ENCODE measurements around the gene OR5T1. TPM values are rescaled to one million over a fixed set of nuclear protein-coding genes. Genes with fewer than 3 reads are reported as not detected.

The OR5T1 gene
- polyA plus RNA-seq (2013, experiment 1 of 2), result not detected
- not detected for polyA plus RNA-seq (2013, experiment 2 of 2)

- H4K5ac ChIP-seq (ENCODE audit: low read length), result no peak within 1 kb of the TSS
- no peaks in the 10 kb centered on the region for H3K36me3 ChIP-seq (ENCODE audit: control insufficient read depth, insufficient read depth, low read length)
- no peaks in the 10 kb centered on the region for H3K79me1 ChIP-seq (ENCODE audit: low read length)
- no peak within 1 kb of the TSS for H3K4ac ChIP-seq (ENCODE audit: low read depth, low read length)
- H2BK15ac ChIP-seq (replicated peaks; ENCODE audit: low read depth), result no peak within 1 kb of the TSS
- H2AK5ac ChIP-seq (ENCODE audit: low read length), result no peak within 1 kb of the TSS
- H3K27me3 ChIP-seq (ENCODE audit: insufficient read depth, low read length, poor library complexity), result no peaks in the 10 kb centered on the region
- H2BK5ac ChIP-seq (ENCODE audit: low read length), result no peak within 1 kb of the TSS
- no peaks in the 10 kb centered on the region for H3K4me1 ChIP-seq (ENCODE audit: control insufficient read depth, low read depth, low read length)
- no peak within 1 kb of the TSS for H3K9ac ChIP-seq (ENCODE audit: low read length)
- no peak within 1 kb of the TSS for H3K18ac ChIP-seq (ENCODE audit: low read length)
- no peak within 1 kb of the TSS for H3K4me2 ChIP-seq (ENCODE audit: low read length)
- H4K8ac ChIP-seq (ENCODE audit: low read depth, low read length), result no peak within 1 kb of the TSS
- H3K79me2 ChIP-seq (ENCODE audit: control insufficient read depth, insufficient read depth, low read length), result no peaks in the 10 kb centered on the region
- no peak within 1 kb of the TSS for H3K56ac ChIP-seq (ENCODE audit: low read length)
- H3K4me3 ChIP-seq (ENCODE audit: low read length), result no peak within 1 kb of the TSS
- H3K27ac ChIP-seq (ENCODE audit: low read depth, low read length), result no peak within 1 kb of the TSS
- H2BK120ac ChIP-seq (ENCODE audit: low read depth, low read length), result no peak within 1 kb of the TSS
- no peak within 1 kb of the TSS for H3K23ac ChIP-seq (ENCODE audit: low read length)
- no peak for DNase-seq
Observed at GRCh38 chr11:56273854-56274253, at the start of gene OR5T1. Gene OR5T1 (plus strand): TSS chr11:56274154. CDS start chr11:56275639, 1,485 bp downstream.

DNA sequence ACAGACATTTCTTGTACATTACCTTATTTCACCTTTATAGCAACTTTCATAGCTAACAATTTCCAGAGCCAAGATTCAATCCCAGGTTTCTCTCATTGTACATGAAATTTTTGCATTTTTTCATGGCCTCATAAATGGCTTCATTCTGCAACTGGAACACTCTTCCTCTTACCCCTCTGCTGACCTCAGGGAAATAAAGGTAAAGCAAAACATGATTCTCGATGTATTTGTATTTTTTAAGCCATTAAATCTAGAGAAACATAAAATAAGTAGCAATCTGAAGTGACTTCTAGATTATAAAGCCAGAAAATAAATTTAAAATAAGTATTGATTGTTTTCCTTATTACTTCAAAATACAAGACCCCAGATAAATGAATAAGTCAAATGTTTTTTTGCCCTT lies 39.8 kb upstream of the OR5T1 start, which contains the start of gene OR5T2:
Gene OR5T2, minus strand, starts transcription at position 101 of the 400 bp plus-strand sequence. CDS start 1,193 bp downstream, outside the sequence.
- Histone ChIP-seq H3K79me2 (ENCODE audit: control insufficient read depth, insufficient read depth, low read length) (no peaks in the 10 kb centered on the region), H2BK120ac (ENCODE audit: low read depth, low read length) (no peak within 1 kb of the TSS), H3K56ac (ENCODE audit: low read length) (no peak within 1 kb of the TSS), H3K9ac (ENCODE audit: low read length) (no peak within 1 kb of the TSS), H2BK5ac (ENCODE audit: low read length) (no peak within 1 kb of the TSS), H3K4me1 (ENCODE audit: control insufficient read depth, low read depth, low read length) (no peaks in the 10 kb centered on the region), H4K8ac (ENCODE audit: low read depth, low read length) (no peak within 1 kb of the TSS), H3K18ac (ENCODE audit: low read length) (no peak within 1 kb of the TSS), H3K4ac (ENCODE audit: low read depth, low read length) (no peak within 1 kb of the TSS), H3K4me3 (ENCODE audit: low read length) (no peak within 1 kb of the TSS), H3K79me1 (ENCODE audit: low read length) (no peaks in the 10 kb centered on the region), H2AK5ac (ENCODE audit: low read length) (no peak within 1 kb of the TSS), H3K27ac (ENCODE audit: low read depth, low read length) (no peak within 1 kb of the TSS), H3K27me3 (ENCODE audit: insufficient read depth, low read length, poor library complexity) (no peaks in the 10 kb centered on the region), H3K4me2 (ENCODE audit: low read length) (no peak within 1 kb of the TSS), H3K23ac (ENCODE audit: low read length) (no peak within 1 kb of the TSS), H2BK15ac (replicated peaks; ENCODE audit: low read depth) (no peak within 1 kb of the TSS), H3K36me3 (ENCODE audit: control insufficient read depth, insufficient read depth, low read length) (no peaks in the 10 kb centered on the region), H4K5ac (ENCODE audit: low read length) (no peak within 1 kb of the TSS)
- WGBS (ENCODE audit: extremely low coverage, insufficient coverage, low lambda C conversion rate), result no CpG with 5 or more reads among the region's 1 CpG
- no peak for DNase-seq

GRCh38 chr11:56251954-56252353 lies 22.0 kb upstream of the OR5T1 start, which contains the start of gene OR5T3:
Gene OR5T3 (plus strand): TSS chr11:56252254. CDS start chr11:56252254, 0 bp downstream.
- no peak within 1 kb of the TSS for H3K56ac ChIP-seq (ENCODE audit: low read length)
- H4K8ac ChIP-seq (ENCODE audit: low read depth, low read length), result no peak within 1 kb of the TSS
- no peak within 1 kb of the TSS for H2BK120ac ChIP-seq (ENCODE audit: low read depth, low read length)
- no peaks in the 10 kb centered on the region for H3K27me3 ChIP-seq (ENCODE audit: insufficient read depth, low read length, poor library complexity)
- H3K4me3 ChIP-seq (ENCODE audit: low read length), result no peak within 1 kb of the TSS
- no peak within 1 kb of the TSS for H3K23ac ChIP-seq (ENCODE audit: low read length)
- H4K5ac ChIP-seq (ENCODE audit: low read length), result no peak within 1 kb of the TSS
- no peaks in the 10 kb centered on the region for H3K79me2 ChIP-seq (ENCODE audit: control insufficient read depth, insufficient read depth, low read length)
- no peaks in the 10 kb centered on the region for H3K79me1 ChIP-seq (ENCODE audit: low read length)
- H2BK15ac ChIP-seq (replicated peaks; ENCODE audit: low read depth), result no peak within 1 kb of the TSS
- no peak within 1 kb of the TSS for H3K18ac ChIP-seq (ENCODE audit: low read length)
- DNase-seq, result no peak
- no peak within 1 kb of the TSS for H2AK5ac ChIP-seq (ENCODE audit: low read length)
- H2BK5ac ChIP-seq (ENCODE audit: low read length), result no peak within 1 kb of the TSS
- no peak within 1 kb of the TSS for H3K27ac ChIP-seq (ENCODE audit: low read depth, low read length)
- no peak within 1 kb of the TSS for H3K4me2 ChIP-seq (ENCODE audit: low read length)
- H3K4ac ChIP-seq (ENCODE audit: low read depth, low read length), result no peak within 1 kb of the TSS
- H3K4me1 ChIP-seq (ENCODE audit: control insufficient read depth, low read depth, low read length), result no peaks in the 10 kb centered on the region
- H3K36me3 ChIP-seq (ENCODE audit: control insufficient read depth, insufficient read depth, low read length), result no peaks in the 10 kb centered on the region
- no peak within 1 kb of the TSS for H3K9ac ChIP-seq (ENCODE audit: low read length)

DNA sequence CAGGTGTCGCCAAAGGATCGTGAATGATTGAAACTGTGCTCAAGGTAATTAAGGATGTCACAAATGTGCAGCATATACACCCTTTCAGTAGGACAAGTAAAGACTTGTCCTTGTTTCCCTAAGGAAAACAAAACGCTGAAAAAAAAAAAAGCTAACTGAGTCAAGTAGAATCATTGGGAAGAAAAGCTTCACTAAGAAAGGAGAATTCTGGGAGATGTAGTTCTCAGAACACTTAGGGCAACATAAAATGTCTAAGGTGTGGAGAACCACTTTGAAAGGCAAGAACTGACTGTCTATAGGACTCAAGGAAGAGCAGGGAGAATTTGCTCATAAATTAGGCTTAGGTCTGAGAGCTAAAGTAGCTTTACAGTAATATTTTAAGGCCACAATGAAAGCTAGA lies 2.9 kb upstream of the OR5T1 start:
- H2BK15ac ChIP-seq (replicated peaks; ENCODE audit: low read depth), result no peak overlapping the region
- H3K4me1 ChIP-seq (ENCODE audit: control insufficient read depth, low read depth, low read length), result no peaks in the 10 kb centered on the region
- H3K79me2 ChIP-seq (ENCODE audit: control insufficient read depth, insufficient read depth, low read length), result no peaks in the 10 kb centered on the region
- no peak overlapping the region for H3K4ac ChIP-seq (ENCODE audit: low read depth, low read length)
- no peak overlapping the region for H3K56ac ChIP-seq (ENCODE audit: low read length)
- H2BK120ac ChIP-seq (ENCODE audit: low read depth, low read length), result no peak overlapping the region
- no peak overlapping the region for H2AK5ac ChIP-seq (ENCODE audit: low read length)
- H3K36me3 ChIP-seq (ENCODE audit: control insufficient read depth, insufficient read depth, low read length), result no peaks in the 10 kb centered on the region
- no peak overlapping the region for H2BK5ac ChIP-seq (ENCODE audit: low read length)
- H3K27me3 ChIP-seq (ENCODE audit: insufficient read depth, low read length, poor library complexity), result no peaks in the 10 kb centered on the region
- no peak overlapping the region for H4K5ac ChIP-seq (ENCODE audit: low read length)
- H3K23ac ChIP-seq (ENCODE audit: low read length), result no peak overlapping the region
- H3K4me3 ChIP-seq (ENCODE audit: low read length), result no peak overlapping the region
- H3K79me1 ChIP-seq (ENCODE audit: low read length), result no peaks in the 10 kb centered on the region
- no peak for DNase-seq
- no peak overlapping the region for H3K4me2 ChIP-seq (ENCODE audit: low read length)
- WGBS (ENCODE audit: extremely low coverage, insufficient coverage, low lambda C conversion rate), result no CpG with 5 or more reads among the region's 3 CpGs
- no peak overlapping the region for H3K18ac ChIP-seq (ENCODE audit: low read length)
- no peak overlapping the region for H3K9ac ChIP-seq (ENCODE audit: low read length)
- H3K27ac ChIP-seq (ENCODE audit: low read depth, low read length), result no peak overlapping the region
- H4K8ac ChIP-seq (ENCODE audit: low read depth, low read length), result no peak overlapping the region

GRCh38 chr11:56292154-56292553 lies 18.2 kb downstream of the OR5T1 start, which contains the start of gene OR8H1:
Gene OR8H1 (minus strand): TSS chr11:56292254. CDS start chr11:56291062, 1,192 bp downstream.
- Histone ChIP-seq H3K79me1 (ENCODE audit: low read length) (no peaks in the 10 kb centered on the region), H3K4me2 (ENCODE audit: low read length) (no peak within 1 kb of the TSS), H3K79me2 (ENCODE audit: control insufficient read depth, insufficient read depth, low read length) (no peaks in the 10 kb centered on the region), H3K56ac (ENCODE audit: low read length) (no peak within 1 kb of the TSS), H3K27me3 (ENCODE audit: insufficient read depth, low read length, poor library complexity) (no peaks in the 10 kb centered on the region), H2BK5ac (ENCODE audit: low read length) (no peak within 1 kb of the TSS), H2AK5ac (ENCODE audit: low read length) (no peak within 1 kb of the TSS), H3K4me1 (ENCODE audit: control insufficient read depth, low read depth, low read length) (no peaks in the 10 kb centered on the region), H4K8ac (ENCODE audit: low read depth, low read length) (no peak within 1 kb of the TSS), H4K5ac (ENCODE audit: low read length) (no peak within 1 kb of the TSS), H3K18ac (ENCODE audit: low read length) (no peak within 1 kb of the TSS), H2BK15ac (replicated peaks; ENCODE audit: low read depth) (no peak within 1 kb of the TSS), H3K36me3 (ENCODE audit: control insufficient read depth, insufficient read depth, low read length) (no peaks in the 10 kb centered on the region), H3K4ac (ENCODE audit: low read depth, low read length) (no peak within 1 kb of the TSS), H2BK120ac (ENCODE audit: low read depth, low read length) (no peak within 1 kb of the TSS), H3K9ac (ENCODE audit: low read length) (no peak within 1 kb of the TSS), H3K4me3 (ENCODE audit: low read length) (no peak within 1 kb of the TSS), H3K27ac (ENCODE audit: low read depth, low read length) (no peak within 1 kb of the TSS), H3K23ac (ENCODE audit: low read length) (no peak within 1 kb of the TSS)
- no peak for DNase-seq
- WGBS (ENCODE audit: extremely low coverage, insufficient coverage, low lambda C conversion rate), result no CpG with 5 or more reads among the region's 2 CpGs

DNA sequence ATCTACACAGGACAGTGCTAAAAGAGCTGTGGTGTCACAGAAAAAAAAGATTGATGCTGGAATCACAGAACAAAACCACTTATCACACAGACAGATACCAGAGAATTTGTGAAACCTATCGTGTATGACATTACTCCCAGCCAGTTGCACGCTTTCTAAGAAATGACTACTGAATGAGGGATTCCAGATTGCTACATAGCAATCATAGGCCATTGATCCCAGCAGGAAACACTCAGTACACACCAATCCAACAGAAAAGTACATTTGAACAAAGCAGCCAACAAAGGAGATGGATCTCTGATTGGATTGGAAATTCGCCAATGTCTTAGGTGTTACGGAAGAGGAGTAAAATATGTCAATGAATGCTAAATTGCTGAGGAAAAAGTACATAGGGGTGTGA lies 22.9 kb downstream of the OR5T1 start:
- H3K27ac ChIP-seq (ENCODE audit: low read depth, low read length), result no peak overlapping the region

More for the DNA sequence above, 22.9 kb downstream of the OR5T1 start:
- H2AK5ac ChIP-seq (ENCODE audit: low read length), result no peak overlapping the region
- H2BK120ac ChIP-seq (ENCODE audit: low read depth, low read length), result no peak overlapping the region
- H3K9ac ChIP-seq (ENCODE audit: low read length), result no peak overlapping the region
- H3K4me3 ChIP-seq (ENCODE audit: low read length), result no peak overlapping the region
- no peak overlapping the region for H3K23ac ChIP-seq (ENCODE audit: low read length)
- no peak overlapping the region for H2BK15ac ChIP-seq (replicated peaks; ENCODE audit: low read depth)
- no peak overlapping the region for H4K5ac ChIP-seq (ENCODE audit: low read length)
- H3K79me1 ChIP-seq (ENCODE audit: low read length), result no peaks in the 10 kb centered on the region
- WGBS (ENCODE audit: extremely low coverage, insufficient coverage, low lambda C conversion rate), result no CpG with 5 or more reads among the region's 4 CpGs
- H4K8ac ChIP-seq (ENCODE audit: low read depth, low read length), result no peak overlapping the region
- no peak overlapping the region for H3K56ac ChIP-seq (ENCODE audit: low read length)
- no peaks in the 10 kb centered on the region for H3K79me2 ChIP-seq (ENCODE audit: control insufficient read depth, insufficient read depth, low read length)
- H3K4ac ChIP-seq (ENCODE audit: low read depth, low read length), result no peak overlapping the region
- H3K18ac ChIP-seq (ENCODE audit: low read length), result no peak overlapping the region
- H3K4me1 ChIP-seq (ENCODE audit: control insufficient read depth, low read depth, low read length), result no peaks in the 10 kb centered on the region
- no peak overlapping the region for H3K4me2 ChIP-seq (ENCODE audit: low read length)
- H3K36me3 ChIP-seq (ENCODE audit: control insufficient read depth, insufficient read depth, low read length), result no peaks in the 10 kb centered on the region
- DNase-seq, result no peak
- H3K27me3 ChIP-seq (ENCODE audit: insufficient read depth, low read length, poor library complexity), result no peaks in the 10 kb centered on the region
- H2BK5ac ChIP-seq (ENCODE audit: low read length), result no peak overlapping the region
